ENCODE data around the gene ANO4. TPM values are rescaled to one million over a fixed set of nuclear protein-coding genes. Genes with fewer than 3 reads are reported as not detected.

Gene ANO4
- total and polyA plus RNA-seq, 2 donors (not counting 1 experiment from before 2014, with no cell fraction given), result not detected

- no peaks in the 10 kb centered on the region for H3K27me3 Mint-ChIP-seq
- POLR2A ChIA-PET, result no interaction called here
These were observed 257.4 kb downstream of the ANO4 start for GRCh38 chr12:101051901-101052550.

GRCh38 chr12:101053203-101053602 is 258.6 kb downstream of the ANO4 start:
- Histone ChIP-seq H3K4me3 (ENCODE audit: control extremely low read depth in 1 of 5, extremely low read depth in 1 of 5, insufficient read depth in 1 of 5, low read depth in 2 of 5, low read length in 4 of 5) (no peak overlapping the region), H3K4me1 (ENCODE audit: control insufficient read depth in 2 of 2, insufficient read depth in 2 of 2, low read length in 2 of 2) (no peaks in the 10 kb centered on the region), H3K27me3 (replicated peaks in 1 of 4; ENCODE audit: control extremely low read depth in 1 of 4, control insufficient read depth in 3 of 4, insufficient read depth in 4 of 4, low read length in 3 of 4) (no peaks in the 10 kb centered on the region), H3K9me3 (ENCODE audit: control extremely low read depth in 1 of 3, control insufficient read depth in 2 of 3, insufficient read depth in 1 of 3, low read length in 2 of 3) (no peaks in the 10 kb centered on the region), H3K36me3 (replicated peaks in 1 of 2; ENCODE audit: control extremely low read depth in 1 of 2, control insufficient read depth in 1 of 2, extremely low read depth in 1 of 2, insufficient read depth in 2 of 2, low read length in 1 of 2) (no peaks in the 10 kb centered on the region), H3K79me2 (ENCODE audit: control insufficient read depth, insufficient read depth, low read length) (no peaks in the 10 kb centered on the region), H3K27ac (ENCODE audit: low read length in 2 of 2) (no peak overlapping the region), H3K4me2 (replicated peaks; ENCODE audit: low read depth, low read length, poor library complexity, severe bottlenecking) (no peak overlapping the region), H3K9ac (ENCODE audit: low read length) (no peak overlapping the region), H4K20me1 (ENCODE audit: control insufficient read depth, insufficient read depth, low read length, poor library complexity, severe bottlenecking) (no peaks in the 10 kb centered on the region), H2AFZ (ENCODE audit: insufficient read depth, low read depth, low read length, poor library complexity, severe bottlenecking) (no peak overlapping the region)
- TF ChIP-seq EZH2 (IDR thresholded peaks at IDR 0.05; ENCODE audit: borderline replicate concordance, insufficient read depth, low read depth, low read length, poor library complexity, severe bottlenecking), result no peak
- Mint-ChIP-seq H3K4me3 (no peak overlapping the region), H3K9me3 (ENCODE audit: insufficient read depth) (peaks cover 3% of the 10 kb centered on the region), H3K27me3 (no peaks in the 10 kb centered on the region), H3K27ac (no peak overlapping the region), H3K4me1 (no peaks in the 10 kb centered on the region)
- DNase-seq (no peak), ATAC-seq (ENCODE audit: low read depth) (no peak)
- POLR2A ChIA-PET, result no interaction called here
- intact Hi-C loops (cut with micrococcal nuclease), result no loop called here
- CTCF ChIA-PET, result no interaction called here

More at GRCh38 chr12:101051901-101052550, 257.4 kb downstream of the ANO4 start:
- no peaks in the 10 kb centered on the region for H4K20me1 ChIP-seq (ENCODE audit: control insufficient read depth, insufficient read depth, low read length, poor library complexity, severe bottlenecking)
- H3K4me3 Mint-ChIP-seq, result no peak overlapping the region
- no peaks in the 10 kb centered on the region for H3K9me3 ChIP-seq (ENCODE audit: control extremely low read depth in 1 of 3, control insufficient read depth in 2 of 3, insufficient read depth in 1 of 3, low read length in 2 of 3)
- H3K9me3 Mint-ChIP-seq (ENCODE audit: insufficient read depth), result no peaks in the 10 kb centered on the region
- no peak overlapping the region for H3K4me2 ChIP-seq (replicated peaks; ENCODE audit: low read depth, low read length, poor library complexity, severe bottlenecking)
- H3K27ac Mint-ChIP-seq, result no peak overlapping the region
- H3K9ac ChIP-seq (ENCODE audit: low read length), result no peak overlapping the region
- WGBS (ENCODE audit: insufficient coverage), result 82% methylated on average over 5 of the region's 8 CpGs
- no peaks in the 10 kb centered on the region for H3K4me1 ChIP-seq (ENCODE audit: control insufficient read depth in 2 of 2, insufficient read depth in 2 of 2, low read length in 2 of 2)
- no peaks in the 10 kb centered on the region for H3K27me3 ChIP-seq (replicated peaks in 1 of 4; ENCODE audit: control extremely low read depth in 1 of 4, control insufficient read depth in 3 of 4, insufficient read depth in 4 of 4, low read length in 3 of 4)
- no peak overlapping the region for H2AFZ ChIP-seq (ENCODE audit: insufficient read depth, low read depth, low read length, poor library complexity, severe bottlenecking)
- intact Hi-C loops (cut with micrococcal nuclease), result no loop called here
- no peaks in the 10 kb centered on the region for H3K36me3 ChIP-seq (replicated peaks in 1 of 2; ENCODE audit: control extremely low read depth in 1 of 2, control insufficient read depth in 1 of 2, extremely low read depth in 1 of 2, insufficient read depth in 2 of 2, low read length in 1 of 2)
- no peak overlapping the region for H3K27ac ChIP-seq (ENCODE audit: low read length in 2 of 2)
- DNase-seq (no peak), ATAC-seq (ENCODE audit: low read depth) (no peak)
- TF ChIP-seq EZH2 (IDR thresholded peaks at IDR 0.05; ENCODE audit: borderline replicate concordance, insufficient read depth, low read depth, low read length, poor library complexity, severe bottlenecking) (no peak), CTCF (IDR thresholded peaks at IDR 0.05) (no peak)
- H3K4me3 ChIP-seq (ENCODE audit: control extremely low read depth in 1 of 5, extremely low read depth in 1 of 5, insufficient read depth in 1 of 5, low read depth in 2 of 5, low read length in 4 of 5), result no peak overlapping the region
- CTCF ChIA-PET, result no interaction called here
- no peaks in the 10 kb centered on the region for H3K4me1 Mint-ChIP-seq
- no peaks in the 10 kb centered on the region for H3K79me2 ChIP-seq (ENCODE audit: control insufficient read depth, insufficient read depth, low read length)

Data from B cell (primary cell).